CD4-positive, alpha-beta T cell treated with Interleukin-6 for 4 hours (primary cell): ENCODE measurements around the gene ANKRD44.
"Not testable (repeated sequence)": the region's sequence is repeated elsewhere in the genome, so short reads cannot be mapped to it uniquely, and the experiment has no call there.

Experiments
- DNase-seq: peaks from one replicate; pipeline ENCODE4 v3.0.0-alpha.2; 2020; ENCODE audit warnings: mixed read lengths

The ANKRD44 gene

DNA sequence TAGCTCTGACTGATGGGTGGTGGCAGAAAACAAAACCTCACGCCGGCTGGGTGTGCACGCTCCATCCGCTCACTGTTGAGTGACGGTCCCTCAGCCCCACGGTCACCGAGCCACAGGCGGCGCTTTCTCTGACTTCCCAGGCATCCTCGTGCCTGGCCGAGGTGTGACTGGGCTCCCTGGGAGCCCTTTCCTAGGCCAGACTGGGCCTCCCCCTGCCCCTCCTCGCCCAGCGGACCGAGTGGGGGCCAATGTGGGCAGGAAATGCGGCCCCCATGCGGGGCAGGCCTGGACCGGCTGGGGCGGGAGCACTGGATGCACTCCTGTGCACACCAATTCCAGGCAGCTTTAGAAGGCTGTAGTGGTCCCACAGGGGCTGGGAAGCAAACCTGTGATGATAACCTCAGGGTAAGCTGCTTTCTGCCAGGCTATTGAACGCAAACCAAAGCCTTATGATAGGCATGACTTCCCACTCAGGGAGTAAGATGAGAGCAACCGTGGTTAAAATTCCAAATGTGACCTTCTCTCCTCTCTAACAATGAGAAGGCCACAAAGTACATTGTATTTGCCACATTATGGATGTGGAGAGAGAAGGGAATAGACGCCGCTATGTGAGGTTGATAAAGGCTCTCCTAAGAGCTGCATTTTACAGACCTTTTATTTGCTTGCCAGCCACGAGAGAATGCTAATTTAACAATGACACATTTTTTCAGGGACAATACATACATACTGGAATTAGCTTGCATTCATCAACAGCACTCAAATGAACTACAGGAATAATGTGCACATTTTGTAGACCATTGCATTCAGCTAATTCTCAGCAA lies 300.2 kb downstream of the ANKRD44 start:
- DNase-seq = no peak

DNA sequence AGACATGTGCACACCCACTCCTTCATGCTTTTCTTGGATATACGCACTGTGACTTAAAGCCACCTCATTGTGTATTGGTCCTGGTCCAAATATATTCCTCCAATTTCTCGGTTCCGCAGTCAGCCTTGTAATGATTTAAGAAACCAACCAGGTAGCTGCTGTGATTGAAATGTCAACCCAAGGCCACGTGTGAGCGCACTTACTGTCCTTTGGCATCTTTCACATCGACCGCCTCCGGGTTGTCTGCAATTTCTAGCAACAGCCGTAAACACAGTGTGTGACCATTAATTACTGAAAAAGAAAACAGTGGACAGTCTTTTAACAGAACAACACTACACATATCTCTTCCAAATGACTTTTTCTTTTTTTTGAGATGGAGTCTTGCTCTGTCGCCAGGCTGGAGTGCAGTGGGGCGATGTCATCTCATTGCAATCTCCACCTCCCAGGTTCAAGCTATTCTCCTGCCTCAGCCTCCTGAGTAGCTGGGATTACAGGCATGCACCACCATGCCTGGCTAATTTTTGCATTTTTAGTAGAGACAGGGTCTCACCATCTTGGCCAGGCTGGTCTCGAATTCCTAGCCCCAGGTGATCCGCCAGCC lies 301.7 kb downstream of the ANKRD44 start:
- DNase-seq = not testable (repeated sequence)

DNA sequence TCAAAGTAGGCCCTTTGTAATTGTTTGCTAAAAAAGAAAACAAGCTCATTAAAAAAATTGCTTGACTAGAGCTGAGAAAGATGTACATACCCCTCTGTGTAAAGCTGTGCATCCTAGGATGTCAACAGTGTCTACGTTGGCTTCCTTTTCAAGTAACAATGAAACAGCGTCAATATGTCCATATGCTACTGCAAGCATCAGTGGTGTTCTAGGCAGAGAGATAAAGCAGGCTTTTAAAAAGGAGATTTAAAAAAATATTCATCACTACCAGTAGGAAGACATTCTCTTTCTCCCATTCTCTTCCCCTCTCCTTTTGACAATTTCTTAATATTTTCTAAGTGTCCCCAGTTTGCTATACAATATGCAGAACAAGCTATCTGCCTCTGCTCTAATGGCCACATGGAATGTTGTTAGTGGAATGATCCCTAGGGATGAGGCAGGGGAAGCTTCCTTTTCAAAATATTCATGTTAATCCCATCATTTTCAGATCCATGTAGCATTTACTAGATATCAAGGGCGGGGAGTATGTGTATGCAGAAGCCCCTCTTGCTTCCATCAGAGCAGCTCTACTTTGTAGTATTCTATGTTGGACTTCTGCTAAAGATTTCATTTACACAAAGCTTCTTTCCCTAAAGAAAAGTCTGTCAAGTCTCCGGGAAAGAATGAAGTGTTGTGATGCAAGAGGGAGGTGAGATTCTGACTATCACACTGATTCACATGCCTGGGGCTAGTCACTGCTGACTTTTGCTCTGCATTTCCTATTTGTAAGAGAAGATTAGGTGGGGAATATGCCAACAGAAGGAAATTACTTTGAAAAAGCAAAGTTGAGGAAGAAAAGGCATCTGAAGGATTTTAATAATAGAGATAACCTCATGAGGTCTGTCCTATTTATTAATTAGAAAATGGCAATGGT lies 302.6 kb downstream of the ANKRD44 start:
- DNase-seq = no peak

DNA sequence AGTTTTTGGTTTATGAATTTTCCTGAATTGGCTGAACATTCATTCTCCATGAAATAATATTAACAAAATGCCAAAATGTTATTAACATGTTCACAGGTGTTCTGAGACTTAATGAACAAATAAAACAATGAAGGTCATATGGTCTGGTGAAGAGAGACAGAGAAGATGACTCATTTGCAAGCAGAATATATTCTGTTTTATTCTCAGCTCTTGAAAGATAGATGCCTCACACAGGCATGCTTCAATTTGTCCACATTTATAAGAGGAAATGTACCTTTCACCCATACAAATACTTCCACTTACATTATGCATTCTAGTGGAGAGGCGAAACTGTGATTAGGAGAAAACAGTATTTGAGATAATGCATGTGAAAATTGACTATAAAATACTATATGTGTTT lies 308.7 kb downstream of the ANKRD44 start:
- DNase-seq = no peak

DNA sequence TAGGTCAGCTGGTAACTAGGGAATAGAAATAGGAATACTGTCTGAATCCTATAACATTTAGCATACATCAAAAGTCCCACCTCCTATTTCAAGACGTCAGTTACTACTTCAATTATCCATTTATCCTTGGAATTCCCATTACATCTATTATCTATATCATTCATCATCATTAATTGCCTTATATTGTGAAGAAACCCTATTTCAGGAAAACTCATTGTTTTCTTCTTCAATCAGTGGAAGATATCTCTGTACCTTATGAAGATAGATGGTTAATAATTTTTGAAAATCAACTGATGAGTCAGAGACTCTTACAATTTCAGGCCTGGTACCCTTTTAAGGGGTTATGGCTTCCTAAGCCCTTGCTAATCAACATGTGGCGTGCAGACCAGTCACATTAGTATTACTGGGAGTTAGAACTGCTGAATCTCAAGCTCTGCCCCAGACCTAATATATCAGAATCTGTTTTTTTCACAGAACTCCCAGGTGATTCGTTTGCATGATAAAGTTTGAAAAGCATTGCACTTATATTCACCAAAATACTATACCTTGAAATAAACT lies 314.7 kb downstream of the ANKRD44 start:
- DNase-seq = no peak

DNA sequence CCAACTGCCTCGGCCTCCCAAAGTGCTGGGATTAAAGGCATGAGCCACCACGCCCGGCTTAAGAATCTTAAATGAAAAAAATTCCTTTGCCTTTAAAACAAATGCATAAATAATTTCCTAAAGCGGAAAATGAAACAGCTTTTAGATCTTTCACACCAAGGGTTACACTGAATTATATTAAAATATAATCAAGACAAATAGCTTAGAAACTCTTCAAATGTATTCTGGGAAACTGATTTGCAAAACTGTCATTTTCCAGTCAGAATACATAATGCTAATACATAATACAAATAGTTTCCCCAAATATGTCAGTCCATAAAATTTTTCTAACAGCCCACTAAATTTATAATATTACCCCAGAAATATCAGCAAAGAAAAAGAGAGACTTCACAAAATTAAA lies 315.8 kb downstream of the ANKRD44 start:
- DNase-seq = no peak

DNA sequence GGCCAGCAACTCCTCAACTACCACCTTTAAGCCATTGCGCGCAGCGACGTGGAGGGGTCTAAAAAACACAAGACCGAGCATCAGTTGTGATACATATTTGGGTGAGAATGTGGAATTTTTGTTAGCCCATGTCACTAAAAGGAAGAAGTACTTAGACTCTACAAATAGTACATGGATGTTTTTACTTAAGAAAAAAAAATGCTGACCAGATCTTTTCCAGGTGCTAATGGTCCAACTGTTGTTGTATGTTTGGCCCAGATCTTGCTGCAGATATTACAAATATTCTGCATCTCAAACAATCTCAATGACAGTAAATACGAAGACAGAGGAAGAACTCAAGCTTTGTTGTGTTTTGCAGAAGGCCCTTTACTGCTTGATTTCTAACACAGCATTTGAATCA lies 317.0 kb downstream of the ANKRD44 start:
- no peak for DNase-seq

DNA sequence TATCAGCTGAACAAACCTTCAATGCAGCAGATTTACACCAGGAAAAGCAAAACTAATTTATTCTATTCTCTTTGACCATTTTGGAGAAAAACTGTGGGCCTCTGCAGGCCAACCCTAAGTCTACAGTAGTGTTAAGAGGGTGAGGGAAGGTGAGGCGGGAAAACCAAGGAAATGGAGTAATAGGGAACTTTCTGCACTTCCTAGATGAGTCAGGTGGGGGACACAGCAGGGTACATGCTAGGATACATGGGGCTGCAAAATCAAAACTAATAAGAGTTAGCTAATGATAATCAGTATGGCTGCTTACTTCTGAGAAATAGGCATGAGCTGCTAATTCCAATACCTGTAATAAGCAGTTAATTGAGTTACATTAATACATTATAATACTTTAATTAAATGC lies 318.1 kb downstream of the ANKRD44 start:
- no peak for DNase-seq

DNA sequence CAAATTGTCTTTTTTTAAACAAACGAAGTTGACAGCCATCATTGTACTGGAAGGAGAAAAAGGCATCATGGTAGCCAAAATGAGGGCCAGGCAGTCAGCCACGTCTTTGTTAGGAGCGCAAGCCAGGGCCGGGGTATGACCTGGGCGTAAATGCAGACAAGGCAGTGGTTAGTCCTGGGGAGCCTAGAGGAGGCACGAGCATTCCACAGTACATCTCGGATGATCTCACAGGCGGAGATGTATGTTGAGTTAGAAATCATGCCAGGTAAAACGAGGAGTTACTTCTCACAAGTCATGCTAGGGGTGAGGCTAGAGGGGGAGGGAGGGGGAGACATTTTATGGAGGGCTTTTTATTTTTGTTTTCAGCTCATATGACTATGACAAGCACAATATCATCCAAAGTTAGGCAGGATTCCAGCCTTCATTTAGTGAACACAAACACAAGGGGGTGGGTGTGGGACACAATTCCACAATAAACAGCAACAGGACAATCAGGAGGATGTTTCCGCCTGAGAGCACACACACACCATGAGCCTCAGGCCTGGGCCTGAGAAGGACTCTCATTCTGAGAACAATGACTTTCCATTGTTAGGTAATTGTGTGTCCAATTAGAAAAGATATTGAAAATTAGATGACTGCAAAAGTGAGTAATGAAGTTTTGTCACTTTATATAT lies 319.7 kb downstream of the ANKRD44 start:
- DNase-seq = no peak

DNA sequence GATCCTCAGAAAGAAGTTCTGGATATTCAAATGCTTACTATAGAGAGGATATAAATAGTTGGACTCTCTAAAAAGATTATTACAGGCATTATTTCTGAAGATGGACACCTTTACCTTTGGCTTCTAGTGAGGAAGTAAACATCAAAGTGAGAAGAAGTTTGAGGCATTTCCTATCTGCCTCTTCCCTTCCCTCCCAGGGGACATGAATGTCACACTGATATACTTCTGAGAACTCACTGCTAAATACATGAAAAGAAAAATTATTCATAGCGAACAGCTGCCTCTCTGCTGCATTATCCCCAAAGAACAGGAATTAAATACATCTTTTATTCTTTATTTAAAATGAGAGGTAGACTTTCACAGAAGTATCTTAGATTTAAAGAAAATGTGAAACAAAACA lies 320.5 kb downstream of the ANKRD44 start:
- no peak for DNase-seq

DNA sequence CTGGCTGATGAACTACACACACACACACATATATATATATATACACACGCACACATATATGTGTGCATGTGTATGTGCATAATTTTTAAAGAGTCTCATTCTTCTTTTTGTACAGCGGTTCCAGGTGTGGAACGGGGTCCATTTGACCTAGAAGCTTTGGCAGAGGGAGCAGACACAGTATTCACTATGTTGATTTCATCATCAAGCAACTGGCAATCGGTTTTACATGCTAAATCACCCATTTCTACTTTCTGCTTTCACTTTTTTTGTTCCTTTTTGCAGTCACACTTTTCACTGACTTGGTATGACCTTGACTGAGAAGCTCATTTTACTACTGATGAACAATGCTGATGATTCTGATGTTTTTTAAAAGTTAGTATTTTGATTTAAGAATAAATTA lies 321.1 kb downstream of the ANKRD44 start:
- no peak for DNase-seq

DNA sequence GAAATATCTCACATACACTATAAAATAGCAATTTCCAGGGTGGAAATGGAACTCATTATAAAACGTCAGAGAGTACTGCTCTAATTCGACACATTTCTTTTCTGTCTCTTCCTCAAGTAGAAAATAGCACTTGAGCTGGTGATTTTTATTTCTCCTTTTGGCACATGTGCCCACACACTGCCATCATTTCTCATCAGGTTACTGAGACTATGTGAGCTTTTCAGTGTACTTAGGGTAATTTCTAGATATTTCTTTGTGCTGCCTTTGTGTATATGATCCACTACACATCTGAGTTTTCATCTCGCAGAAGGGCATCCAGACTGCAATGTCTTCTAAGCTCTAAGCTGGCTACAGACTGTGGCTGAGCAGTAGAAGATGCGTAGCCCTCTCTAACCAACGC lies 321.9 kb downstream of the ANKRD44 start:
- no peak for DNase-seq

DNA sequence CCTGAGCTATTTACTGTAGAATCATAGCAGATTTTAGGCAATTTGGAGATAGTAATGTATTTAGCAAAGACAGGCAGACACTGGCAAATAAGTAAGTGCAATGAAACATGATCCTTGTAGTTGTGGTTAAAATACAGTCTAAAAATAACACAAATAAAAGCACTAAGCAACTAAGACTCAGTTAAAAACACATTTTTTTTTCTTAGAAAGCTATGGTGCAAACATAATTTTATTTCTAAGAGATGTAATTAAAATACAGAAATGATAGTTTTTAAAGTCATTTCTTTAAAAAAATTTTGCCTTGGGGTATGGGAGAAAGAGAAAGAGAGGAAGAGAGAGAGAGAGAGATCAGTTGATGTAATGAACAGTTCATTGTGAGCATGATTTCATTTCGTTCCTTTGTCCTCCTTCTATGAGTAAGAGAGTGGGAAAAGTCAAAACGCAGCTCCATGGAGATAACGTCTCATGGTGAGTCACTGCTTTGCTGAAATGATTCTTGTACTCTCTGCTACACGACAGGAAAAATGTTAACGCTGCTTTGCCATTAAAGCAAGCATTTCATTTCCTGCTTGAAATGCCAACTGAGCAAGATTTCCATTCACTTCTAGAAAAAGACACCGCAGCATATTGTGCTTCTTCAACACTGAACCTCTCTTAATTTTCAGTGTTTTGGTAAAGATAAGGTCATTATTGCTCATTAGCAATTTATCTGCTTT lies 322.8 kb downstream of the ANKRD44 start:
- peak; percentile 24 for DNase-seq

DNA sequence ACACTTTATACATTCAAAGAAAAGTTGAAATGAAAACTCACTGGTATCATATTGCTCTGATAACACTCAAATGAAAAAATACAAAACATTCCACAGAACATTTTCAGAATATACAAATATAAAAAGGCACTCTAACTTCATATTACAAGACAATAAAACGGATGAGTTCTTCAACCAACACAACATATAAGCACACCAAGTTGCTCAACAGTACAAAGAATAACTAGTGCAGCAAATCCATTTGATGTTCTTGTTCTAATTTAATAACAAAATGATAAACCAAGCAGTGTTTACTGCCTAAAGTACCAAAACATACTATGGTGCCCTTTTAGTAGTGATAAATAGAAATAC lies 323.3 kb downstream of the ANKRD44 start:
- no peak for DNase-seq

DNA sequence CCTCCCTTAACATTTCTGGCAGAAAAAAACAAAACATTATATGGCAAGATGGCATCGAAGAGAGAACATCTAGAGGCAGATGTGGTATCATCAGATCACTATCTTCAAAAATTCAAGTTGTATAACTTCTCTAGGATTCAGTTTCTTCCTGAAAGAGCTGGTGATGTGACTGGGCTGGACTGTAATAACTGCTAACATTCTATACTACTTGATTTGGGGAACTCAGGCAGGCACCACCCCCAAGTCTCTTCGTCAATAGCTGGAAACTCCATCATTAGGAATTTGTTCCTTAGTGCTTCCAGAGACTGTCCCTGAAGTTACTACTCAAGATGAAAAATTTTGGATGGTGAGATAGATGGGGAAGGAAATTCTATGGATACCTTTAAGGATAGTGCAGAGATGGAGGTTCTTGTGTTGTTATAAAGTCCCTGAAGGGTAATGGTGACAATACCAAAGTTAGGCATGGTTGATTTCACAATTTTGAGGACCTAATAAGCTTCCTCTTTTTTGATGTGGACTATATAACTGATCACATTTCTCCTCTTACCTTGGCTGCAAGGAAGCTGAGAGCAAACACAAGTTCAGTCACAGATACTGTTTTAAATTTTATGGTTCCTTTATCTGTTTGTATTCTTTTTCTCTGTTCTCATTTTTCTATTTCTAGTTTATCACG lies 324.9 kb downstream of the ANKRD44 start:
- DNase-seq = no peak

DNA sequence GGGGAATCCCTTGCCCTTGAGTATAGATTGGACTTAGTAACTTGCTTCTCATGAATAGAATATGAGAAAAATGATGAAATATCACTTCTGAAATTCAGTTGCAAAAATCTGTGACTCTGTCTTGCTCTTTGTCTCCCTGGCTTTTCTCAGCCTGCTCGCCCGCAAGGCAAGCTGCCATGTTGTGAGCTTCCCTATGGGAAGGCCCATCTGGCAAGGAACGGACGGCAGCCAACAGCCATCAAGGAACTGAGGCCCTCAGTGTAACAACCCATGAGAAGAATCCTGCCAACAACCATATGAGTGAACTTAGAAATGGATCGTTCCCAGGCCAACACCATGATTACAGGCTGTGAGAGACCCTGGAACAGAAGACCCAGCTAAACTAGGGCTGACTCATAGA lies 325.7 kb downstream of the ANKRD44 start:
- no peak for DNase-seq

DNA sequence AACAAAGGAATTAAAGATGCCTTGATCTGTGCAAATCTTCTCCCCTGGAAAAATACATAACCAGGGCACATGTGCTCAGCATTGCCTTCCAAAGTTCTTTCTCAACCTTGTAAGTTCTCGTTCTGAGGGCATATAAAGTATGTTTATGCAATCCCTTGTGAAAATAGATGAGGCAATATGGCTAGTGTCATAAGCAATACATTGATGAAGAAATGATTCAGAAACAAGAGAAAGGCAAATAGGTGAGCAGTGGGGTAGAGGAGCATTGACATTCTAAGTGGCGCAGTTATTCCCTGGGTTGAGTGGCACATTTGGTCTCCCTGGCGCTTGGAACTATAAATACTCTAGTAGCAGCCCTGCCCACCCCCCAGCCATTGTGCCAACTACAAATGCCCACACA lies 326.6 kb downstream of the ANKRD44 start:
- DNase-seq = no peak

DNA sequence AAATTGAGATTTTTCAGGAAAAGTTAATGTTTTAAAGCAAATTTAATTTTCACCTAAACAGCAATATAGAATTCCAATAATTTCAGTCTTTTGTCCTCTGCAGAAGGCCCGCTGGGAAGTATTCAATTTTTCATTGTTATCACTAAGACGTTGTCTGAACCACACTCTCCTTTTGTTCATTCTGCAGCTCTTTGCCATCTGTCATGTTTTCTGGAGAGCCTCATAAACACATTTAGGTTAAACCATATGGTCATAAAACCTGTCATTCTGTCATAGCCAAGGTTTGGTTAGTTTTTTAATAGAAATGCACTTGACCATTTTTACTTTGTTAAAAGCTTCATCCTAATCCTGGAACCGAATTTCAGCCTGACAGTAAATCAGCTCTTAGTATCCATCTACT lies 330.1 kb downstream of the ANKRD44 start:
- no peak for DNase-seq

DNA sequence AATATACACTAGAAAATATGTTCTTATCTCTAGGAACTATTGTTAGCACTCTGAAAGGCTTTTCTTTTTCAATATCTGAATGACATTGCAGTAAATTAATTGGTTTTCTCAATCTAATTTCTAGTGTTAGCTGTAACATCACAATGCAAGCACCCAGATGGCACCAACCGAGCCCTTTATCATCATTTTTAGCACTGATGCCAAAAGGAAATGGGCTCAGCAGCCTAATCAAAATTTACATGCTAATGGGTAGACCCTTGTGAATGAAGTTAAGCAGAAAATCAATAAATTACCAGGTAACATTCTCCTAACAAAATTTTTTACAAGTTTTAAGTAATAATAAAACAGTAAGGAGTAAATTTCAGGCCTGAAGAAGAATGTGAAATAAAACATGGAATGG lies 330.6 kb downstream of the ANKRD44 start:
- DNase-seq = no peak

DNA sequence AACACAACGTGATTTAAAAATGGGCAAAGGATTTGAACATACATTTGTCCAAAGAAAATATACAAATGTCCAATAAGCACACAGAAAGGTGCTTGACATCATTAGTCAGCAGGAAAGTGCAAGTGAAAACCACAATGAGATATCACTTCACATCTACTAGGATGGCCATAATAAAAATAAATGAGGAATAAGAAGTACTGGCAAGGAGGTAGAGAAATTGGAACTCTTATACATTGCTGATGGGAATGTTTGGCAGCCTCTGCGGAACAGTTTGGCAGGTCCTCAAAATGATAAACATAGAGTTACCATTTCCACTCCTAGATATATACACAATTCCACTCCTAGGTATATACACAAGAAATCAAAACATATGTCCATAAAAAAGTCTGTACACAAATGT lies 333.1 kb downstream of the ANKRD44 start:
- DNase-seq = no peak

DNA sequence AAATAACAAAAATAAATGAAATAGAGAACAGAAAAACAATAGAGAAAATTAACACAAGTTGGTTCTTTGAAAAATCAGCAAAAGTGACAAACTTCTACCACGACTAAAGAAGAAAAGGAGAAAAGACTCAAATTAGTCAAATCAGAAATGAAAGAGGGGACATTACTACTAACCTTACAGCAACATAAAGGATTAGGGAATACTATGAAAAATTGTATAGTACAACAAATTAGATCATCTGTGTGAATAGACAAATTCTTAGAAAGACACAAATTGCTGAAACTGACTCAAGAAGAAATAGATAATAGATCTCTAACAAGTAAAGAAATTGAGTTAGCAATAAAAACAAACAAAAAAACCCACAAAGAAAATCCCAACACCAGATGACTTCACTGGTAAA lies 335.6 kb downstream of the ANKRD44 start:
- no peak for DNase-seq
